Stomach (tissue), 19 donors: ENCODE measurements around the gene L1CAM. TPM values are rescaled to one million over a fixed set of nuclear protein-coding genes. Genes with fewer than 3 reads are reported as not detected.

Source experiments
- DNase-seq, 2 donors: peaks; one replicate each; pipeline versions ENCODE4 v3.0.0 to v3.0.0-alpha.2; 2013 to 2019
- H3K27ac ChIP-seq, 5 donors: fragments of 200-600 bp in 4 of 5; sonication (generic) in 4 of 5; one replicate each; pipeline ENCODE4 v1.5.1; 2013 to 2019; ENCODE audit warnings: mild to moderate bottlenecking in 1 of 5, moderate library complexity in 1 of 5
- H3K27me3 ChIP-seq, 3 donors: fragments of 200-600 bp; sonication (generic); one replicate each; pipeline ENCODE4 v1.5.1; 2017 to 2019; ENCODE audit warnings: mixed run types in 1 of 3
- H3K36me3 ChIP-seq, 4 donors: fragments of 200-600 bp; sonication (generic); 1 replicate in 3 of 4; 2 replicates in 1 of 4; pipeline ENCODE4 v1.5.1; 2016 to 2019
- H3K4me1 ChIP-seq, 4 donors: fragments of 200-600 bp; sonication (generic); one replicate each; pipeline ENCODE4 v1.5.1; 2016 to 2019
- H3K4me3 ChIP-seq, 4 donors: fragments of 200-600 bp; sonication (generic) in 3 of 4; one replicate each; pipeline ENCODE4 v1.5.1; 2016 to 2019; ENCODE audit warnings: mild to moderate bottlenecking in 1 of 4
- H3K9me3 ChIP-seq, 4 donors: fragments of 200-600 bp; sonication (generic); one replicate each; pipeline ENCODE4 v1.5.1; 2016 to 2019
- CTCF ChIP-seq, 7 experiments: fragments of 450-650 bp in 4 of 7; fragments of 200-600 bp in 3 of 7; sonication (generic) in 3 of 7; IDR thresholded peaks; one replicate each; pipeline ENCODE4 v1.5.1; 2016 to 2019; ENCODE audit warnings: antibody characterized with exemption in 7 of 7, control low read depth in 2 of 7, mild to moderate bottlenecking in 1 of 7
- EP300 ChIP-seq: sonication (generic); formaldehyde crosslinking; IDR thresholded peaks from one replicate; pipeline ENCODE4 v1.6.1; 2017; ENCODE audit warnings: antibody characterized with exemption
- POLR2A ChIP-seq, 4 donors: fragments of 450-650 bp; IDR thresholded peaks; one replicate each; pipeline ENCODE4 v1.6.1; 2016; ENCODE audit warnings: antibody characterized with exemption in 4 of 4, control low read depth in 2 of 4, mild to moderate bottlenecking in 1 of 4, moderate library complexity in 1 of 4
- POLR2AphosphoS5 ChIP-seq, 3 donors: sonication (generic); formaldehyde crosslinking; IDR thresholded peaks; one replicate each; pipeline ENCODE4 v1.6.1; 2016; ENCODE audit warnings: antibody characterized with exemption in 3 of 3
- WGBS, 5 donors: extraction: QIAGEN DNeasy Blood & Tissue Kit in 3 of 5; methylation state at CpG; one replicate each; pipeline versions ENCODE4 v1.1.5 to v1.1.7; 2013 to 2018; 5-methylcytosine and 5-hydroxymethylcytosine counted together
- intact Hi-C: fragments of 100-400 bp; cut with DNase I; formaldehyde crosslinking; loops from one replicate; pipeline ENCODE4 v1.15.1; 2023; ENCODE audit warnings: low total_unique reads
- long read RNA-seq, 10 donors: transcript quantifications; one replicate each; lab custom pipeline, GENCODE V29; 2026
- polyA plus RNA-seq, 3 donors: library from polyadenylated mRNA; stranded (reverse); fragments of 200-250 nt; gene quantifications; one replicate each; pipeline ENCODE4 v1.2.3, GENCODE V29; 2013
- total RNA-seq, 5 donors: library from RNA; depleted of rRNA; stranded (reverse); fragments of >200 nt; gene quantifications; one replicate each; pipeline versions ENCODE4 v1.1.0 to v1.2.3, GENCODE V29; 2014 to 2016
- donor health status: healthy with polysubstance abuse.
- donor health status: Bipolar disorder and iron deficiency.
- donor health status: healthy.

The L1CAM gene
- total RNA-seq, result 10 to 100 TPM in 1 of 5 donors, 1 to 10 TPM in 3, under 1 TPM in 1; under 0.01 to 19.1 (median 2.8) TPM
- 1 to 10 TPM in 1 of 3 donors, under 1 TPM in 2; 0.62 to 3.1 (median 0.76) TPM for polyA plus RNA-seq
- long read RNA-seq, donor 1, result 0 reads
- long read RNA-seq, donor 2, result 0 reads
- long read RNA-seq, donor 3, result 0 reads
- long read RNA-seq, donor 4, result 0 reads
- long read RNA-seq, donor 5, result 0 reads
- long read RNA-seq, donor 6, result 0 reads
- long read RNA-seq, donor 7, result 0 reads
- long read RNA-seq, donor 8, result 0 reads
- long read RNA-seq, donor 9, result 0 reads
- long read RNA-seq, donor 10, result 0 reads

GRCh38 chrX:153885968-153886903 lies at the start of gene L1CAM:
Gene L1CAM, minus strand, starts transcription at chrX:153886173. Its CDS starts 10,337 bp downstream, at chrX:153875836.
- H3K27ac ChIP-seq, result no peak within 1 kb of the TSS

GRCh38 chrX:153935326-153935851 lies 49.4 kb upstream of the L1CAM start:
- no peak for TF ChIP-seq CTCF (IDR thresholded peaks at IDR 0.05)
- TF ChIP-seq POLR2A (IDR thresholded peaks at IDR 0.05), result no peak
- TF ChIP-seq EP300, result no peak
- TF ChIP-seq POLR2AphosphoS5 (IDR thresholded peaks at IDR 0.05), result no peak
- Histone ChIP-seq H3K4me1 (peaks cover 0 to 33% (median 21%) of the 10 kb centered on the region in 4 donors), H3K27ac (peak overlapping the region in 3 of 5 donors; percentile 47 to 86 (median 77)), H3K27me3 (no peaks in the 10 kb centered on the region), H3K36me3 (peaks cover 3 to 24% (median 22%) of the 10 kb centered on the region in 4 donors), H3K4me3 (peak overlapping the region; percentile 64 to 85 (median 76)), H3K9me3 (no peaks in the 10 kb centered on the region)
- intact Hi-C loops, result no loop called here
- 6 to 35% (median 29%) methylated on average over 7 to 28 of the region's 32 CpGs for WGBS, 5 donors
- no peak for DNase-seq

More at GRCh38 chrX:153885968-153886903, at the start of gene L1CAM:
- intact Hi-C loops, result no loop called here
- 1 to 22% (median 10%) methylated on average over 19 to 74 of the region's 94 CpGs; no CpG with 5 or more reads in 1 of the 5 donors for WGBS, 5 donors
- H3K36me3 ChIP-seq, result no peaks in the 10 kb centered on the region
- peaks cover 0 to 8% (median 0%) of the 10 kb centered on the region in 4 donors for H3K9me3 ChIP-seq
- H3K27me3 ChIP-seq, result peaks cover 31 to 79% (median 70%) of the 10 kb centered on the region in 3 donors
- TF ChIP-seq POLR2AphosphoS5 (IDR thresholded peaks at IDR 0.05) (no peak), POLR2A (IDR thresholded peaks at IDR 0.05) (no peak), EP300 (no peak)
- DNase-seq, result peak in 1 of 2 donors; percentile 48
- H3K4me3 ChIP-seq, result peak within 1 kb of the TSS; percentile 15 to 33 (median 24)
- H3K4me1 ChIP-seq, result peaks cover 0 to 13% (median 9%) of the 10 kb centered on the region in 4 donors

- TF ChIP-seq CTCF (IDR thresholded peaks at IDR 0.05) (no peak), POLR2A (IDR thresholded peaks at IDR 0.05) (no peak), EP300 (no peak), POLR2AphosphoS5 (IDR thresholded peaks at IDR 0.05) (no peak)
- Histone ChIP-seq H3K27me3 (no peaks in the 10 kb centered on the region), H3K27ac (peak within 1 kb of the TSS; percentile 16 to 86 (median 61)), H3K9me3 (no peaks in the 10 kb centered on the region), H3K4me3 (peak within 1 kb of the TSS; percentile 64 to 85 (median 76)), H3K36me3 (peaks cover 4 to 30% (median 26%) of the 10 kb centered on the region in 4 donors), H3K4me1 (peaks cover 0 to 39% (median 21%) of the 10 kb centered on the region in 4 donors)
- DNase-seq, result peak; percentile 80 to 93
- intact Hi-C loops, result no loop called here
- 0 to 13% (median 1%) methylated on average over 5 to 56 of the region's 87 CpGs; no CpG with 5 or more reads in 1 of the 5 donors for WGBS, 5 donors
Measured at GRCh38 chrX:153934762-153935325, 48.9 kb upstream of the L1CAM start, which contains the start of gene NAA10. Gene NAA10, minus strand, starts transcription at chrX:153935037. Its CDS starts 133 bp downstream, at chrX:153934904.

GRCh38 chrX:153934148-153934761 lies 48.3 kb upstream of the L1CAM start:
- H3K4me3 ChIP-seq, result peak overlapping the region; percentile 64 to 85 (median 76)
- DNase-seq, result no peak
- peaks cover 0 to 45% (median 25%) of the 10 kb centered on the region in 4 donors for H3K4me1 ChIP-seq
- intact Hi-C loops, result no loop called here
- peak overlapping the region; percentile 16 to 86 (median 61) for H3K27ac ChIP-seq
- no peaks in the 10 kb centered on the region for H3K27me3 ChIP-seq
- 4 to 44% (median 14%) methylated on average over 8 to 33 of the region's 33 CpGs for WGBS, 5 donors
- no peaks in the 10 kb centered on the region for H3K9me3 ChIP-seq
- TF ChIP-seq POLR2AphosphoS5 (IDR thresholded peaks at IDR 0.05) (no peak), EP300 (no peak), CTCF (IDR thresholded peaks at IDR 0.05) (no peak), POLR2A (IDR thresholded peaks at IDR 0.05) (no peak)
- peaks cover 4 to 35% (median 29%) of the 10 kb centered on the region in 4 donors for H3K36me3 ChIP-seq
